ENCODE results near the gene IGSF6.
A peak's percentile ranks its signal among the peaks of the same experiment; 100 is the strongest.

IGSF6 gene

DNA sequence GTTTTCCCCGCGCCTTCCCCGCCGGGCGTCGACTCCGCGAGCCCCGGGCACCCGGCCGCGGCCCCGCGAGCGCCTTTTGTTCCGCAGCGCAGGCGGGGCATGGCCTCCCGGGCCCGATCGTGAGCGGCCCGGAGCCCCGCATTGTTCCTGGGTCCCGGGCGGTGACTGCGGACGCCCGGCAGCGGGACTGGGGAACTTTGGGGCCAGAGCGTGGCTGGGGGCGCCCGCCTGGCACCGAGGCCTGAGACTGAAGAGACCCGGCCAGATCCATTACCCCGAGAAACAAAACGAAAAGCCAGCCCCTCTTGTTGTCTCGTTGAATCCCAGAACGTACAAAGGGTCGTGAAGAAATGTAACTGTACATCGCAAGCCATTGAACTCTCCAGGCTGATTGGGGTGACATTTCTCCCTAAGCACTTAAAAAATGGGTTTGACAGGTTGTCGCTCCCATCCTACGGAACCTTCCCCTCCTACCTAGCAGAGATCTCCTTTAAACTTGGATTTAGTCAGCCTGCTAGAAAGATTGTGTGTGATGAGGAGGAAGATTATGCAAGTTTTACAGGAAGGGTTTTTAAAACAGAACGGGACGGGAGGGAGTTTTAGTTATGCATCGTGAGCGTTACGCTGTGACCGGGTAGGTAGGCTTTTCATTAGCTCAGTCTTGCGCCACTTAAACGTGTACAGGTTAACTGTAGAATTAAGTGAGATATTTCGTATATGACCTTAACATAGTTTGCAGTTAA is 52.2 kb downstream of the IGSF6 start:
- no peak for DNase-seq (ENCODE audit: low read depth in 2 of 2)

DNA sequence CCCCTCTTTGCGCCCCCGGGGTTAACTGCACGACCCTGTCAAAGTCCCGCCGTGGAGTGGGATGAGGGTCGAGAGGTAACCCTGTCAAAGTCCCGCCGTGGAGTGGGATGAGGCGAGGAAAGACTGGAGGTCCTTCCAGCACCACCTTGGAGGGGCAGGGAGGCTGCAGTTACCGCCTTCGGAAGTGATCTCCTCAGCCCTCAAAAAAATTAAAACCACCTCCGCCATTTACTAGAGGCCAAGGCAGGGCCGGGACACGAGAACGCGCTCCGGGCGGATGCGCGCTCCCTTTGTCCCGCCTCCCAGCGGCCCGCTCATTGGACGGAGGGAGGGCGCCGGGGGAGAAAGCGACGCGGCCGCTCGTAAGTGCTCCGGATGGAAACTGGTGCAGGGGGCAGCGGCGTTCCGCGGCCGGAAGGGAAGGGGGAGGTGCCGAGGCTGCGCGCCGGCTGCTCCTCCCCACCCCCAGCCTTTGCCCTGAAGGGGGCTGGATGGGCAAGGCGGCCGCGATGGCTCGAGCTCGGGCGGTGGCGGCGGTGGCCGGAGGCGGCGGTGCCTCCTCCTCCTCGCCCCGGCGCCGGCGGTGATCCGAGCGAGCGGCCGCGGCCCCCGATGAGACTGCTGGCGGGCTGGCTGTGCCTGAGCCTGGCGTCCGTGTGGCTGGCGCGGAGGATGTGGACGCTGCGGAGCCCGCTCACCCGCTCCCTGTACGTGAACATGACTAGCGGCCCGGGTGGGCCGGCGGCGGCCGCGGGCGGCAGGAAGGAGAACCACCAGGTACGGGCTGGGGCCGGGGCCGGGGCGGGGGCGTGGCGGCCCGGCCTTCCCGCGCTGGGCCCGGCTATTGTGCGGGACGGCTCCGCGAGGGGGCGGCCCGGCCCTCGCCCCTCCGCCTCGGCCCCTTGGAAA is 53.0 kb downstream of the IGSF6 start, which contains the start of gene METTL9:
Gene METTL9 (plus strand): TSS at position 456 of the 909 bp plus-strand sequence. CDS start 157 bp downstream, at position 613.
- peak; percentile 84 to 86 for DNase-seq (ENCODE audit: low read depth in 2 of 2)

- no peak for DNase-seq (ENCODE audit: low read depth in 2 of 2)
Measured at GRCh38 chr16:21598701-21599121, 53.7 kb downstream of the IGSF6 start.

DNA sequence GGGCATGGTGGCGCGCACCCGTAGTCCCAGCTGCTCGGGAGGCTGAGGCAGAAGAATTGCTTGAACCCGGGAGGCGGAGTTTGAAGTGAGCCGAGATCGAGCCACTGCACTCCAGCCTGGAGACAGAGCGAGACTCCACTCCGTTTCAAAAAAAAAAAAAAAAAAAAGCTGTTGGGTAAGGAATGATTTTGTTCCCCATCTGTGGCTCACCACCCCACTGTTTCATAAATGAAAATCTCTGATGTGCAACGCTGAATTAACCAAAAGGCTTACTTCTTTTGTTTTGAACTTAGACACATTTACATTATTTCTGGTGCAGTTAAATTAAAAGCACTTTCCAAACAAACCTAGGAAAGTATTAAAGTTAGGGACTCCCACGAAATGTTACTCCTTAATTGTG is 54.2 kb downstream of the IGSF6 start:
- no peak for DNase-seq (ENCODE audit: low read depth in 2 of 2)

- DNase-seq (ENCODE audit: low read depth in 2 of 2): no peak
Measured at GRCh38 chr16:21597561-21598030, 54.8 kb downstream of the IGSF6 start.

DNA sequence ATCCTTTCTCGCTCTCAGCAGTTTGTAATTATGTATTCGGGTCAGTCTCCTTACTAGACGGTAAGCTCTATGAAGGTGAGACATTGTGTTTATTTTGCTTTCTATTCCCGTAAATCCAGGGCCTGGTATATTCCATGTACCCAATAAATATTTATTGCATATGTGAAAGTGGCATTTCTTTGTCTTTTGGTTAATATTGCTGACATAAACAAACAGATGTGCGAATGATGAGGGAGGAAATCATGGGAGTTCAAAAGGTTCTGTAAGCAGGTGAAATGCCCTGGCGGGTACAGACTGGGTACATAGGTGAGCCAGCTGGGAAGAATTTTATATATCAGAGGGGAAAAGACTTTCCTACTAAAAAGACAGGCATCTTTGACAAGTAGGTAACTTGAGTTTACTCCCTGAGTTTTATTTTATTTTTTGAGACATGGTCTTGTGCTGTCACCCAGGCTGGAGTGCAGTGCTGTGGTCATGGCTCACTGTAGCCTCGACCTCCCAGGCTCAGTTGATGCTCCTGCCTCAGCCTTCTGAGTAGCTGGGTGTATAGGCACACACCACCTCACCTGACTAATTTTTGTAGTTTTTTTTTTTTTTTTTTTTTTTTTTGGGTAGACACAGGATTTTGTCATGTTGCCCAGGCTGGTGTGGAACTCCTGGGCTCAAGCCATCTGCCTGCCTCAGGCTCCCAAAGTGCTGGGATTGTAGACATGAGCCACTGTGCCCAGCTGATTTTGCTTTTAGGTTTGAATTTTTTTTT is 58.7 kb downstream of the IGSF6 start:
- no peak for DNase-seq (ENCODE audit: low read depth in 2 of 2)

DNA sequence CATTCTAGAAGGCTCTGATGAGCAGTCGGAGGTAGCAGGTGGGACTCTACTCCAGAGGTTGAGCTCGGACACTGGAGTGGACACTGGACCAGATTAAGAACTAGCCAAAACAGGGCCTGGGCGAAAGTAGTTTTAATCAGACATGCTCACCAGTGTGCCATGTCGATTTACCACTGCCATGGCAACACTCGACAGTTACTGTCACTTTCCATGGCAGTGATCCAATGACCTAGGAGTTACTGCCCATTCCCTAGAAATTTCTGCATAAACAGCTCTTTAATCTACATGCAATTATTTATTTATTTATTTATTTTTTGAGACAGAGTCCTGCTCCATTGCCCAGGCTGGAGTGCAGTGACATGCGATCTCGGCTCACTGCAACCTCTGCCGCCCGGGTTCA is 60.2 kb downstream of the IGSF6 start:
- no peak for DNase-seq (ENCODE audit: low read depth in 2 of 2)

DNA sequence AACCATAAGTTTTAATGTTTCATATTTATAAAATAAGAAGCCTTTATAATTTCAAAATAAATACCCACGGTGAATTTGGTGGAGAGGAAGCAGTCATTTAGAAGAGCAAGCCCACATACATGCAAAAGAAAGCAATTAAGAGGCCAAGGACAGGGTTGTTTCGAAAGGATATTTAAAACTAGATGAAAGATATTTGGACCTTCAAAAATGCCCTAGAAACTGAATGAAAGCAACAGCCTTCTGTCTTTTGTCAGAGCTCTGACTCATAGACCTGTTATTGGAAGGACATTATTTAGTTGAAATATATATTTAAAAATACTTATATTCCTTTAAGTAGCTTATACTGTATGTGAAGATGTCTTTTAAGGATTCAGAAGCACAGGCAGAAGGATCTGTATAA is 61.6 kb downstream of the IGSF6 start:
- no peak for DNase-seq (ENCODE audit: low read depth in 2 of 2)

- DNase-seq (ENCODE audit: low read depth in 2 of 2): no peak
Measured at GRCh38 chr16:21590287-21590686, 62.1 kb downstream of the IGSF6 start.

GRCh38 chr16:21589551-21589950 is 62.9 kb downstream of the IGSF6 start:
- no peak for DNase-seq (ENCODE audit: low read depth in 2 of 2)

All from fibroblast of skin of left biceps (primary cell).